Heart left ventricle (tissue), 13 donors: ENCODE measurements around the gene CACNA1D.

Source experiments
- CTCF ChIP-seq, 12 donors: fragments of 200-600 bp; sonication (generic) in 4 of 12; IDR thresholded peaks; one replicate each; pipeline versions ENCODE4 v1.5.0 to v1.8.0; 2018 to 2022; ENCODE audit warnings: antibody characterized with exemption in 12 of 12, mild to moderate bottlenecking in 5 of 12
- POLR2A ChIP-seq, 2 donors: fragments of 450-650 bp; IDR thresholded peaks; one replicate each; pipeline ENCODE4 v1.6.1; 2017; ENCODE audit warnings: antibody characterized with exemption in 2 of 2, mild to moderate bottlenecking in 2 of 2, moderate library complexity in 2 of 2
- donor health status: ischemic (EF 13 %, LVEDD 7.1; RV severe dilation, severe dysfunction).
- donor health status: DM: no; HTN: yes; CAD: no.
- donor health status: DM: no; HTN: no; CAD: no.
- donor health status: ischemic (EF 25% LVEDD 6.9; RV normal size, moderate dysfunction).
- donor health status: ischemic (EF 25% LVEDD 5.7; RV mildly dilated, moderate dysfunction).
- donor health status: ischemic (EF 35%, LVEDD 5.7; RV mildly dilated, moderate dysfunction).
- donor health status: nonischemic (EF 11% LVEDD 7.7; RV severe dilation, severe dysfunction).
- donor health status: DM: yes; HTN: yes; CAD: no.
- donor health status: PGD.
- donor health status: ischemic (EF 29% LVEDD 5.4; RV normal size, mild dysfunction).
- donor health status: nonischemic (EF 23%, LVEDD 6.1; RV moderate dilation, normal function).

GRCh38 chr3:53616971-53617892 is 122.8 kb downstream of the CACNA1D start:
- TF ChIP-seq POLR2A (IDR thresholded peaks at IDR 0.05) (no peak), CTCF (IDR thresholded peaks at IDR 0.05) (no peak)
